ENCODE measurements around the gene INPP4A.

INPP4A gene

DNA sequence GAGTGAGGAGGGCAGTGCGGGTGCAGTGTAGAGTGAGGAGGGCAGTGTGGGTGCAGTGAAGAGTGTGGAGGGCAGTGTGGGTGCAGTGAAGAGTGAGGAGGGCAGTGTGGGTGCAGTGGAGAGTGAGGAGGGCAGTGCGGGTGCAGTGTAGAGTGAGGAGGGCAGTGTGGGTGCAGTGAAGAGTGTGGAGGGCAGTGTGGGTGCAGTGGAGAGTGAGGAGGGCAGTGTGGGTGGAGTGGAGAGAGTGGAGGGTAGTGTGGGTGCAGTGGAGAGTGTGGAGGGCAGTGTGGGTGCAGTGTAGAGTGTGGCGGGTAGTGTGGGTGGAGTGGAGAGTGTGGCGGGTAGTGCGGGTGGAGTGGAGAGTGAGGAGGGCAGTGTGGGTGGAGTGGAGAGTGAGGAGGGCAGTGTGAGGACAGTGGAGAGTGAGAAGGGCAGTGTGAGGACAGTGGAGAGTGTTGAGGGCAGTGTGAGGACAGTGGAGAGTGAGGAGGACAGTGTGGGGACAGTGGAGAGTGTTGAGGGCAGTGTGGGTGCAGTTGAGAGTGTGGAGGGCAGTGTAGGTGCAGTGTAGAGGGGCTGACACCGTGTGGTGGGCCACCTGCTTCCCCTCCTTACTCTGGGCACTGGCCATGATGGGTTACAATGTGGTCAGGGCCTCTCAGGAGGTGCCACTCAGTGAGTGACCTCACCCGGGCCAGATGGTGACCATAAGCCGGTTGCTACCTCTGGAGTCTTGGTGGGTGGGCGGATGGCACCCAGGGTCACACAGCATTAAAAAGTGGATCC, 28.5 kb downstream of the INPP4A start:
- H3K36me3 ChIP-seq (ENCODE audit: control insufficient read depth, low read depth, low read length): no peaks in the 10 kb centered on the region
- no peak overlapping the region for H3K27ac ChIP-seq (ENCODE audit: low read length)

GRCh38 chr2:98473995-98474780, 29.5 kb downstream of the INPP4A start:
- H3K4me1 ChIP-seq (ENCODE audit: control insufficient read depth, low read depth, low read length): peaks cover 20% of the 10 kb centered on the region
- no peak overlapping the region for H3K9ac ChIP-seq (ENCODE audit: low read length)

More for the DNA sequence above, 28.5 kb downstream of the INPP4A start:
- peaks cover 16% of the 10 kb centered on the region for H3K4me1 ChIP-seq (ENCODE audit: control insufficient read depth, low read depth, low read length)
- H3K4me3 ChIP-seq (ENCODE audit: low read length): no peak overlapping the region
- H3K27me3 ChIP-seq (ENCODE audit: control insufficient read depth, insufficient read depth, low read length): no peaks in the 10 kb centered on the region
- H3K9me3 ChIP-seq (ENCODE audit: control insufficient read depth, low read depth, low read length): no peaks in the 10 kb centered on the region
- no peak overlapping the region for H3K9ac ChIP-seq (ENCODE audit: low read length)

DNA sequence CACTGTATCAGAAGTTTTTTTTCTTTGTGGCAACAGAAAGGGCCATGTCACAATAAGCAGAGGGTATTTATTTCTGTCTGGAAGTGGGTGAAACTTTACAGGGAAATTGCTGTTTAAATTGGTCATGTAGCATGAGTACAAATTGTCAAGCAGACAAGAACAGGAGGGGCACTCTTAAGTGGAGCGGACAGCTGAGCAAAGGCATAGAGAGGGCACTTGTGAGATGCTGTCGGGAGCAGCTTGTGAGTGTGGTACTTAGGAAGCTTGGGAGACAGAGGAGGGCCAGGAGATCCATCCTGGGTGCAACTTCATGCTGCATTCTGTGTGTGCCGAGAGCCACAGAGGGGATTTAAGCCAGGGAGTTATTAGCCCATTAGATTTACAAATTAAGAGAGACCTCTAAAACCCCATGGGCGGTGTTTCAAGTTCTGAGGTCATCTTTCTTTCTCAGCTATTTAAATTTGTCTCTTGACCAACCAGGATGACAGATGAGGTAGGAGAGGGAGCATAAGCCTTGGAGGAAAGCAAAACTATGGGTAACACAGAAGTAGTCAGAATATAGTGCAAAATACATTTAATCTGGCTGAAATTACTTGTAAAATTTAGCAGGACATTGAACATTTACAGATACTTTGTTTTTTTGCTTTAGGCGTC, 30.4 kb downstream of the INPP4A start:
- Histone ChIP-seq H3K9ac (ENCODE audit: low read length) (no peak overlapping the region), H3K36me3 (ENCODE audit: control insufficient read depth, low read depth, low read length) (no peaks in the 10 kb centered on the region), H3K4me3 (ENCODE audit: low read length) (no peak overlapping the region), H3K4me1 (ENCODE audit: control insufficient read depth, low read depth, low read length) (peaks cover 26% of the 10 kb centered on the region), H3K27me3 (ENCODE audit: control insufficient read depth, insufficient read depth, low read length) (no peaks in the 10 kb centered on the region), H3K9me3 (ENCODE audit: control insufficient read depth, low read depth, low read length) (no peaks in the 10 kb centered on the region), H3K27ac (ENCODE audit: low read length) (no peak overlapping the region)

More at GRCh38 chr2:98473995-98474780, 29.5 kb downstream of the INPP4A start:
- Histone ChIP-seq H3K36me3 (ENCODE audit: control insufficient read depth, low read depth, low read length) (no peaks in the 10 kb centered on the region), H3K4me3 (ENCODE audit: low read length) (no peak overlapping the region), H3K9me3 (ENCODE audit: control insufficient read depth, low read depth, low read length) (no peaks in the 10 kb centered on the region), H3K27me3 (ENCODE audit: control insufficient read depth, insufficient read depth, low read length) (no peaks in the 10 kb centered on the region), H3K27ac (ENCODE audit: low read length) (no peak overlapping the region)

DNA sequence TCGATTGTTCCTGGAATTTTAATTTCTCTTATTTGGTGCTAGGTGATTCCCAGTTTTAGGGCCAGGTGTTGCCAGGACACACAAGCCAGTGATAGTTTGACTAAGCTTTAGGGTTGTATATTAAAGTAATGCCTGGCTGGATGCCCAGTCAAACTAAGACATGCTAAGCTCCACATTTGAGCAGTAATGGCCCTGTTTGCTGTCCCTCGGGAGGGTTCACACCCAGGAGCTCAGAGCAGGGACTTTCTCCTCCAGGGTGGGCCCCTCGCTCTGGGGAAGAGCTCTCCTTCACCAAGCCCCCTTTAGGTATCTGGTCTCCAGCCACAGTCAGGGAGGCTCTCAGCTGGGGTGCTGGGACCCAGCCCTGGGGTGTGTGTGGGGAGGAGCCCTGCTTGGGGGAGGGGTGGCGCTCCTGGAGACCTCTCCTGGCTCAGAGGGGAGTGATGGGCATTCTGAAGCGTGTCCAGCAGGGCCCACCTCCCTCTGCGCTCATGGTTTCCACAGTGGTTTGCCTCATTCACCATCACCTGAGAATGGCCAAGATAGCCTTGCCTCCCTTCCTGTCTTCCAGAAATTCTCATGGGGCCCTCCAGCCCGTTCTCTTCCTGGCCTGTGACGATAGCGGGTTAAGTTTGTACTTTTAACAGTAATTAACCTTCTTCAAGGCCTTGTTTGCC, 31.7 kb downstream of the INPP4A start:
- H3K9me3 ChIP-seq (ENCODE audit: control insufficient read depth, low read depth, low read length): no peaks in the 10 kb centered on the region
- H3K36me3 ChIP-seq (ENCODE audit: control insufficient read depth, low read depth, low read length): no peaks in the 10 kb centered on the region
- H3K4me3 ChIP-seq (ENCODE audit: low read length): no peak overlapping the region
- no peak overlapping the region for H3K9ac ChIP-seq (ENCODE audit: low read length)
- no peaks in the 10 kb centered on the region for H3K27me3 ChIP-seq (ENCODE audit: control insufficient read depth, insufficient read depth, low read length)
- H3K27ac ChIP-seq (ENCODE audit: low read length): no peak overlapping the region
- H3K4me1 ChIP-seq (ENCODE audit: control insufficient read depth, low read depth, low read length): peaks cover 32% of the 10 kb centered on the region

- Histone ChIP-seq H3K9me3 (ENCODE audit: control insufficient read depth, low read depth, low read length) (no peaks in the 10 kb centered on the region), H3K9ac (ENCODE audit: low read length) (no peak overlapping the region), H3K27ac (ENCODE audit: low read length) (no peak overlapping the region), H3K36me3 (ENCODE audit: control insufficient read depth, low read depth, low read length) (no peaks in the 10 kb centered on the region), H3K4me3 (ENCODE audit: low read length) (no peak overlapping the region), H3K4me1 (ENCODE audit: control insufficient read depth, low read depth, low read length) (peaks cover 36% of the 10 kb centered on the region), H3K27me3 (ENCODE audit: control insufficient read depth, insufficient read depth, low read length) (no peaks in the 10 kb centered on the region)
These were observed 32.4 kb downstream of the INPP4A start for GRCh38 chr2:98477036-98477435.

DNA sequence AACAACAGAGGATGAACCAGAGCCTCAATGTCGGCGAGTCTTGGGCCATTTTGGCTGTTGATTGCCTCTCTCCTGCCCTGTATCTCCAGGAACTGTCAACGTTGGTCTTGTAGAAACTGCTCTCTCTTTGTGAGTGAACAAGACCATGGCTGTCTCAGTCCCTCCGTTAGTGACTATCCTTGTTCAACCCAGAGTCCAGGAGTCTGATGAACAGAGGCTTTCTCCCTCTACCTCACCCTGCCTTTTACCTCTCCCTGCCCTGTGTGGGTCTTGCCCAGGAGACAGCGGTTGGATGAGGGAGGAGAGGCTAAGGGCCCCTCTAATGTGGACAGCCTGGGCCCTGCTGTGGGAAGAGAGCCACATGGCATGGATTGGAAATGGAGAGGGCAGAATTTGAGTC, 32.8 kb downstream of the INPP4A start:
- Histone ChIP-seq H3K27ac (ENCODE audit: low read length) (no peak overlapping the region), H3K4me3 (ENCODE audit: low read length) (no peak overlapping the region), H3K4me1 (ENCODE audit: control insufficient read depth, low read depth, low read length) (peaks cover 36% of the 10 kb centered on the region), H3K9me3 (ENCODE audit: control insufficient read depth, low read depth, low read length) (no peaks in the 10 kb centered on the region), H3K27me3 (ENCODE audit: control insufficient read depth, insufficient read depth, low read length) (no peaks in the 10 kb centered on the region), H3K36me3 (ENCODE audit: control insufficient read depth, low read depth, low read length) (no peaks in the 10 kb centered on the region), H3K9ac (ENCODE audit: low read length) (no peak overlapping the region)

DNA sequence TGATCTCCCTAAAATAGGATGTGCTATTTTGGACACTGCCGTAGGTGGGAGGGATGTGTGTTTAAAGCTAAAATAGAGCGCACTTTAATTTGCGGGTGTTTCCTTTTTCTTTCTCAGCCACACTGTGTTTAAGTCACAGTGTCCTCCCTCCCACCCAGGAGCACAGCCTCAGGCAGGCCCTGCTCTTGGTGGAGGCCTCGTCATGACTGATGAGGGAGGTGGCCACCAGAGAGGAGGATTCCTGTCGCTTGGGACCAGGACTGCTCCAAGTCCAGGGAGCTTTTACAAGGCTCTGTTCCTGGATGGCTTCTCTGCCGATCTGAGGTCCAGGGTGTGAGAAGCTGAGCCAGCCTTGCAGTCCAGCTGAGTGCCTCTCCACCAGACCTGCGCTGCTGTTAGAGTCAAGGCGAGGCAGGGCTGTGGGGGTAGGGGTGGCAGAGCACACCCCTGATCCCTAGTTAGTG, 33.5 kb downstream of the INPP4A start:
- Histone ChIP-seq H3K36me3 (ENCODE audit: control insufficient read depth, low read depth, low read length) (no peaks in the 10 kb centered on the region), H3K9me3 (ENCODE audit: control insufficient read depth, low read depth, low read length) (no peaks in the 10 kb centered on the region), H3K4me3 (ENCODE audit: low read length) (no peak overlapping the region), H3K4me1 (ENCODE audit: control insufficient read depth, low read depth, low read length) (peaks cover 36% of the 10 kb centered on the region), H3K27me3 (ENCODE audit: control insufficient read depth, insufficient read depth, low read length) (no peaks in the 10 kb centered on the region), H3K9ac (ENCODE audit: low read length) (no peak overlapping the region), H3K27ac (ENCODE audit: low read length) (no peak overlapping the region)

- Histone ChIP-seq H3K36me3 (ENCODE audit: control insufficient read depth, low read depth, low read length) (no peaks in the 10 kb centered on the region), H3K27me3 (ENCODE audit: control insufficient read depth, insufficient read depth, low read length) (no peaks in the 10 kb centered on the region), H3K9me3 (ENCODE audit: control insufficient read depth, low read depth, low read length) (no peaks in the 10 kb centered on the region), H3K27ac (ENCODE audit: low read length) (no peak overlapping the region), H3K4me3 (ENCODE audit: low read length) (no peak overlapping the region), H3K9ac (ENCODE audit: low read length) (no peak overlapping the region), H3K4me1 (ENCODE audit: control insufficient read depth, low read depth, low read length) (peaks cover 36% of the 10 kb centered on the region)
These were observed 34.2 kb downstream of the INPP4A start for GRCh38 chr2:98478907-98479306.

GRCh38 chr2:98479371-98479770, 34.7 kb downstream of the INPP4A start:
- Histone ChIP-seq H3K27me3 (ENCODE audit: control insufficient read depth, insufficient read depth, low read length) (no peaks in the 10 kb centered on the region), H3K4me3 (ENCODE audit: low read length) (no peak overlapping the region), H3K9ac (ENCODE audit: low read length) (no peak overlapping the region), H3K4me1 (ENCODE audit: control insufficient read depth, low read depth, low read length) (peaks cover 38% of the 10 kb centered on the region), H3K36me3 (ENCODE audit: control insufficient read depth, low read depth, low read length) (no peaks in the 10 kb centered on the region), H3K27ac (ENCODE audit: low read length) (no peak overlapping the region), H3K9me3 (ENCODE audit: control insufficient read depth, low read depth, low read length) (no peaks in the 10 kb centered on the region)

- H3K27me3 ChIP-seq (ENCODE audit: control insufficient read depth, insufficient read depth, low read length): no peaks in the 10 kb centered on the region
- no peak overlapping the region for H3K9ac ChIP-seq (ENCODE audit: low read length)
- H3K4me3 ChIP-seq (ENCODE audit: low read length): no peak overlapping the region
- no peaks in the 10 kb centered on the region for H3K9me3 ChIP-seq (ENCODE audit: control insufficient read depth, low read depth, low read length)
- no peaks in the 10 kb centered on the region for H3K36me3 ChIP-seq (ENCODE audit: control insufficient read depth, low read depth, low read length)
- peaks cover 38% of the 10 kb centered on the region for H3K4me1 ChIP-seq (ENCODE audit: control insufficient read depth, low read depth, low read length)
- no peak overlapping the region for H3K27ac ChIP-seq (ENCODE audit: low read length)
These were observed 35.4 kb downstream of the INPP4A start for GRCh38 chr2:98479959-98480524.

DNA sequence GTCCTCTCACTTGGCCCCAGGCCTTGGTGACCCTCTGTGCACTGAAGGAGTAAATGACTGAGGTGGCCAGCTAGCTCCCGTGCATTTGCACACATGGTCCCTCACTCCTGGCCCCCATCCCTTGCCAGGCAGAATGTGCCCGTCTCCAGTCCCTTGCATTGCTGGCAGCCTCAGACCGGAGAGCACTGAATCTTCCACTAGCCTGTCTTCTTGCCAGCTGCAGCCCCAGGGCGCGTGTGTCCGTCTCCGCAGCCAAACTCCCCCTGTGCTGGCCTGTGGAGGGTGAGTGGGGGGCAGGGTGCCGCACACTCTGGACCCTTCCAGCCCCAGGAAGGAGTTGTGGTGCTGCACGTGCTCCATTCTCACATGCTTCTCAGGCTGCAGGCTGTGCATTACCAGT, 35.9 kb downstream of the INPP4A start:
- Histone ChIP-seq H3K27ac (ENCODE audit: low read length) (no peak overlapping the region), H3K9ac (ENCODE audit: low read length) (no peak overlapping the region), H3K9me3 (ENCODE audit: control insufficient read depth, low read depth, low read length) (no peaks in the 10 kb centered on the region)

More for the DNA sequence above, 35.9 kb downstream of the INPP4A start:
- Histone ChIP-seq H3K4me3 (ENCODE audit: low read length) (no peak overlapping the region), H3K4me1 (ENCODE audit: control insufficient read depth, low read depth, low read length) (peaks cover 38% of the 10 kb centered on the region), H3K27me3 (ENCODE audit: control insufficient read depth, insufficient read depth, low read length) (no peaks in the 10 kb centered on the region), H3K36me3 (ENCODE audit: control insufficient read depth, low read depth, low read length) (no peaks in the 10 kb centered on the region)

All from iPS-18a (cell line).